Esophagus muscularis mucosa (tissue), 4 donors: Measurements from ENCODE around the gene NAT14. TPM values are rescaled to one million over a fixed set of nuclear protein-coding genes. Genes with fewer than 3 reads are reported as not detected.

ENCODE experiments used
- DNase-seq: peaks from one replicate; pipeline ENCODE4 v3.0.0-alpha.2; 2017; ENCODE audit errors: extremely low spot score
- H3K27ac ChIP-seq, 4 donors: fragments of 200-600 bp; sonication (generic); replicated peaks in 1 of 4; 1 replicate in 3 of 4; 2 replicates in 1 of 4; pipeline ENCODE4 v1.5.1; 2016 to 2019; ENCODE audit warnings: mild to moderate bottlenecking in 1 of 4
- H3K27me3 ChIP-seq, 4 donors: fragments of 200-600 bp; sonication (generic); one replicate each; pipeline versions ENCODE4 v1.5.1 to v1.6.0; 2016 to 2019
- H3K36me3 ChIP-seq, 4 donors: fragments of 200-600 bp; sonication (generic); one replicate each; pipeline ENCODE4 v1.5.1; 2016 to 2019
- H3K4me1 ChIP-seq, 4 donors: fragments of 200-600 bp; sonication (generic); one replicate each; pipeline ENCODE4 v1.5.1; 2016 to 2019
- H3K4me3 ChIP-seq, 4 donors: fragments of 200-600 bp; sonication (generic); 1 replicate in 2 of 4; 2 replicates in 2 of 4; pipeline ENCODE4 v1.5.1; 2016 to 2019; ENCODE audit warnings: mild to moderate bottlenecking in 4 of 4, moderate library complexity in 1 of 4
- H3K9me3 ChIP-seq, 4 donors: fragments of 200-600 bp; sonication (generic); 1 replicate in 3 of 4; 2 replicates in 1 of 4; pipeline ENCODE4 v1.5.1; 2016 to 2019
- CTCF ChIP-seq, 3 experiments: fragments of 200-600 bp in 2 of 3; fragments of 450-650 bp in 1 of 3; sonication (generic) in 2 of 3; IDR thresholded peaks; one replicate each; pipeline ENCODE4 v1.5.1; 2017 to 2019; ENCODE audit warnings: antibody characterized with exemption in 3 of 3, mild to moderate bottlenecking in 2 of 3, moderate library complexity in 1 of 3
- EP300 ChIP-seq: sonication (generic); formaldehyde crosslinking; IDR thresholded peaks from one replicate; pipeline ENCODE4 v1.6.1; 2017; ENCODE audit warnings: antibody characterized with exemption
- POLR2A ChIP-seq: fragments of 450-650 bp; IDR thresholded peaks from one replicate; pipeline ENCODE4 v1.6.1; 2017; ENCODE audit warnings: antibody characterized with exemption, moderate library complexity, mild to moderate bottlenecking, low read depth
- POLR2AphosphoS5 ChIP-seq, 2 donors: sonication (generic); formaldehyde crosslinking; IDR thresholded peaks; one replicate each; pipeline ENCODE4 v1.6.1; 2017; ENCODE audit warnings: antibody characterized with exemption in 2 of 2
- WGBS: methylation state at CpG from one replicate; pipeline ENCODE4 v1.1.5; 2018; 5-methylcytosine and 5-hydroxymethylcytosine counted together
- intact Hi-C: fragments of 100-400 bp; cut with DNase I; formaldehyde crosslinking; loops from one replicate; pipeline ENCODE4 v1.15.1; 2023
- total RNA-seq, 4 donors: library from RNA; depleted of rRNA; stranded (reverse); fragments of >200 nt; gene quantifications; one replicate each; pipeline versions ENCODE4 v1.1.0 to v1.2.1, GENCODE V29; 2016

The NAT14 gene
- total RNA-seq, 4 donors from 2014 or later: 5.8 to 14.2 (median 10.2) TPM

GRCh38 chr19:55467236-55468053, 17.5 kb upstream of the NAT14 start:
- TF ChIP-seq CTCF (IDR thresholded peaks at IDR 0.05) (peak in 2 of 3 experiments; percentile 96 to 97), POLR2AphosphoS5 (IDR thresholded peaks at IDR 0.05) (peak; percentile 19 to 65), EP300 (no peak)
- intact Hi-C loops: loop anchor here (1.0 kb wide), 1 partner anchor 37 kb away; no protein-coding TSS in a partner anchor
- Histone ChIP-seq H3K9me3 (no peaks in the 10 kb centered on the region), H3K36me3 (no peaks in the 10 kb centered on the region), H3K27ac (peak overlapping the region in 1 of 4 donors; percentile 42), H3K4me3 (no peak overlapping the region), H3K4me1 (peaks cover 8 to 15% (median 12%) of the 10 kb centered on the region in 4 donors), H3K27me3 (no peaks in the 10 kb centered on the region)
- WGBS: 49% methylated on average over 15 of the region's 29 CpGs
- no peak for DNase-seq

GRCh38 chr19:55468054-55468393, 17.0 kb upstream of the NAT14 start:
- Histone ChIP-seq H3K36me3 (no peaks in the 10 kb centered on the region), H3K9me3 (no peaks in the 10 kb centered on the region), H3K4me3 (no peak overlapping the region), H3K4me1 (peaks cover 8 to 10% (median 9%) of the 10 kb centered on the region in 4 donors), H3K27me3 (no peaks in the 10 kb centered on the region), H3K27ac (no peak overlapping the region)
- TF ChIP-seq CTCF (IDR thresholded peaks at IDR 0.05) (no peak), EP300 (no peak), POLR2AphosphoS5 (IDR thresholded peaks at IDR 0.05) (no peak), POLR2A (no peak)
- 38% methylated on average over 4 of the region's 4 CpGs for WGBS
- intact Hi-C loops: no loop called here
- DNase-seq: no peak

GRCh38 chr19:55471266-55471665, 13.7 kb upstream of the NAT14 start:
- H3K4me1 ChIP-seq: peaks cover 13 to 18% (median 16%) of the 10 kb centered on the region in 4 donors
- no peaks in the 10 kb centered on the region for H3K27me3 ChIP-seq
- intact Hi-C loops: no loop called here
- no peak overlapping the region for H3K27ac ChIP-seq
- no peak for DNase-seq
- H3K4me3 ChIP-seq: no peak overlapping the region
- no peak for TF ChIP-seq POLR2AphosphoS5 (IDR thresholded peaks at IDR 0.05)
- TF ChIP-seq CTCF (IDR thresholded peaks at IDR 0.05): no peak
- no peak for TF ChIP-seq POLR2A
- no peak for TF ChIP-seq EP300
- H3K9me3 ChIP-seq: no peaks in the 10 kb centered on the region
- 85% methylated on average over 13 of the region's 13 CpGs for WGBS
- no peaks in the 10 kb centered on the region for H3K36me3 ChIP-seq

DNA sequence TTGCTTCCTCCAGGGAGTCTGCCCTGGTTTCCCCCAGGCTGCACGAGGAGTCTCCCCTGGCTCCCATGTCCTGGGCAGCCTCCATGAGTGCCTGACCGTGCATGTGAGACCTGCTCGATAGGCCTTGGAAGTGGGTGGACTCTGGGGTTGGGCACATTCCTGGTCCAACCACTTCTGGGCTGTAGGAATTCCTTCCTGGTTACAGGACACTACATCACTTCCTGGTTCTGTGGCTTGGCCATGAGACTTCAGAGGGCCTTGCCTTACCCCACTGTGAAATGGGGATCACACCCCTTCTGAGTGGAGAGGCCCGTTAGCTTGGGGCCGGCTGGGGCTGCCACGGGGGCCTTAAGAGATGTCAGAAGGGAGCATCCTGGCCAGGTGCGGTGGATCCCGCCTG, 12.5 kb upstream of the NAT14 start:
- DNase-seq: no peak
- intact Hi-C loops: no loop called here
- no peaks in the 10 kb centered on the region for H3K9me3 ChIP-seq
- no peaks in the 10 kb centered on the region for H3K36me3 ChIP-seq
- no peak overlapping the region for H3K4me3 ChIP-seq
- TF ChIP-seq POLR2AphosphoS5 (IDR thresholded peaks at IDR 0.05) (no peak), CTCF (IDR thresholded peaks at IDR 0.05) (no peak), POLR2A (no peak), EP300 (no peak)
- 83% methylated on average over 7 of the region's 8 CpGs for WGBS
- H3K4me1 ChIP-seq: peaks cover 14 to 21% (median 19%) of the 10 kb centered on the region in 4 donors
- no peak overlapping the region for H3K27ac ChIP-seq
- no peaks in the 10 kb centered on the region for H3K27me3 ChIP-seq
